Measurements from ENCODE around the gene KCNK2.
"Not testable (repeated sequence)": the region's sequence is repeated elsewhere in the genome, so short reads cannot be mapped to it uniquely, and the experiment has no call there.

KCNK2 gene

DNA sequence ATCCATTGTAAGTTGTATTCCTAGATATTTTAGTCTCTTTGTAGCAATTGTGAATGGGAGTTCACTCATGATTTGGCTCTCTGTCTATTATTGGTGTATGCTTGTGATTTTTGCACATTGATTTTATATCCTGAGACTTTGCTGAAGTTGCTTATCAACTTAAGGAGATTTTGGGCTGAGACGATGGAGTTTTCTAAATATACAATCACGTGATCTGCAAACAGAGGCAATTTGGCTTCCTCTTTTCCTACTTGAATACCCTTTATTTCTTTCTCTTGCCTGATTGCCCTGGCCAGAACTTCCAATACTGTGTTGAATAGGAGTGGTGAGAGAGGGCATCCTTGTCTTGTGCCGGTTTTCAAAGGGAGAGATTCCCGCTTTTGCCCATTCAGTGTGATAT, 80.6 kb downstream of the KCNK2 start:
- DNase-seq: not testable (repeated sequence)

DNA sequence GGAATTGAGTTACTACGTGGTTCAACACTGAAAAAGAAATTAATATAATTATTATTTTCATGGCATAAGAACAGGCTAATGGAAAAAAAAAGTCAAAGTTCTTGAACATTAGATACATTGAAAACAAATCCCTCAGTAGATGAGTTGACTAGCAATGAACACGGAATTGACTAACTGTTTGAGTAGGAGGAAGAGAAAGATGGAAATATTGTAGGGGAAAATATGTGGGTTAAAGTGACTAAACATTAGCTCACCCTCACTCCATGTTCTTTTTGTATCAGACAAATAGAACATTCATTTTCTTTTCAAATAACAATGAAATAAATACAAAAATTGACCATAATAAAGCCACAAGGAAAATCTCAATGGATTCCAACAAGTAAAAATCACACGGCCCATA, 84.3 kb downstream of the KCNK2 start:
- DNase-seq: no peak

DNA sequence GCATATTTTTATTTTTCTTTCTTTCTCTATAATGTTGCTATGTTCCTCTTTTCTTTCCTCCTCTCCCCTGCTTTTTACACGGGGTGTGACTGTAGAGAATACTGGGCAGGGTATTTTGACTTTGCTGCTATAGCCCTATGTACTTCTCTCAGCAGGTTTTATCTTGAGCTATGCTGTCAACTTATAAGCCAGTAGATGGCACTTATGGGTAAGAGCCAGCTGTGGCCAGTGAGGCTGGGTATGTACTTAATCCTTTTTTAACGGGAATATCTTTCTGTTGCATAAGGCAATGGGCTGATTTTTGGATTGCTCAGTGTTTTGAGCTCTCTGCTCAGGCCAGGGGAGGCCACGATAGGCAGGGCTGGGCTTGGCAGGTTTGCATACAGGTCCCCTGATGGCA, 99.0 kb downstream of the KCNK2 start:
- no peak for DNase-seq

DNA sequence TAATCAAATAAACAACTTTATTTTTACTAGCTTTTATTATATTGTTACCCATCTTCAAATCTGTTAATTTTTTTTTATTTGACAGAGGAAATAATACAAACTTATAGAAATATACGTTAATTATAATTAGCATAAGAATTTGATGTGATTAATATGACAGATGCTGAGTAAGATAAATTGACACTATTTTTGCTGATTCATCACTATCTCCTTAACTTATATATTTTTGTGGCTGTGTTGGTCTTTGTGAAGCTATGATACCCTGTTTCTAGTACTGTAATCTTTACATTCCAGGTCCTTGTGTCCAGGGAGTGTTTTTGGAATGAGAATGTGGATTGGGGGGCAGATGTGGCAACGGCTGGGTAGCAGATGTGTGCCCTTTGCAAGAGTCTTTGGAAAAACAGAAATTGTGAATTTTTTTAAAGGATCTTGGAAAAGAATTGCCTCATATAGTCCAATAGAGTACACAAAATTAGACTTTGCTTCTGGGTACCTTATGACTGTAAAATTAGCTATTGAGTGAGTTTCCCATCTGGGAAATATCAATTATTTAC, 102.6 kb downstream of the KCNK2 start:
- DNase-seq: no peak

DNA sequence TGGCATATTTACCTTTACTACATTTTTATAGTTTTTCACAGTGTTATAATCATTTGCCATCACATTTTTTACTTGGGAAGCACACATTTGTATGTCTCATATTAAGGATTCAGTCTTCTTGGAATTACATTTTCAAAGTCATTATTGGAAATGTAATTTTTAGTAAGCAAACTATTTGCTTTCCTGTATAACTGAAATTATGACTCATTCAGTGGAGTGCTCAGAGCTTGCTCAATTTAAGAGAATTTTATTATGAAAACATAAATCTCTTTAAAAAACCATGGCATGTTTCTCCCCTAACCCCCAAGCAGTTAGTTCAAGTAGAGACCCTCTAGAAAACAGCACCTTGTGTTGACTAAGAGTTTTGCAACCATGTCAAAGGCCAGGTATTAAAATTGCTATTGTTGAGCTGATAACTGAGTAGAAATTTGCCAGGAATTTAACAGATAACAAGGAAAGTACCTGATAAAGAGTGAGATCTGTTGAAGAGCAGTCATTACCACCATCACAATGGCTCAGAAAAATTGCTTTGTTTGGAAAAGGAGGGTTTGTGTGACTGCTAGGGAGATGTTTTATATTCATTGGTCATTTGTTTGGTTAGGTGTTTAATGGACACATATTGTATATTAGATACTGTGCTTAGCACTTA, 105.9 kb downstream of the KCNK2 start:
- no peak for DNase-seq

DNA sequence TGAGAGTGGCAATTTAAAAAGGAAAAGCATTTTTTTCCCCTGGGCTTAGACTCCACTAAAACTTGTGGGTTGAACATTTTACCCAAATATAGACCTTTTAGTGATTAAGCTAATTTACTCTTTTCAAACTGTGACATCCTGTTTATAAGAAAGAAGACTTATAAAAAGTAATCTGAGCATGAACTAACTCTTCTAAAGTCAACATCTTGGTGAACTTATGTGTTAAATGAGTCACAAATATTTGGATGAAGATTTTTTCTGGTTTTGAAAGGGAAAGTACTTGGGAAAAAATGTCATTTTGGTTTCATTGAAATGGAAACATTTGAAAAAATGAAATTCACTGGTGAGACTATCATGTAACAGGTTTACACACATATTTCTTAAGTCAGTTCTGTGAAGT, 109.8 kb downstream of the KCNK2 start:
- DNase-seq: no peak

DNA sequence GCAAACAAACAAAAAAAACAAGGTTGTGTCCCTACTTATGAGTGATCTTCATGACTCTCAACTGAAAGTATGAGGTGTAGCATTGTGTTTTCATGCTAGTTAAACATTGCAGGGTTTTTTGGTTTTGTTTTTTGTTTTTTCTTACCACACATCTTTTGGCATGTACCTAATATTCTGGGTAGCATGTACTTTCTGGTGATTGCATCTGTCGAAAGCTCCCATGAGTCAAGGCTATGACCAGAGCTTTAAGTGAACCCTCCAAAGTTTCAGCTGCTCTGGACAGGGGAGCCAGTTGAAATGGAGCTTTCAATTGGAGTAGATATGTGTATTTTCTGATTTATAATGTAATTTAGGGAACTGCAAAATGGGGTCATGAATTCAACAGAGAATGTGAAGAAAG, 115.5 kb downstream of the KCNK2 start:
- DNase-seq: no peak

DNA sequence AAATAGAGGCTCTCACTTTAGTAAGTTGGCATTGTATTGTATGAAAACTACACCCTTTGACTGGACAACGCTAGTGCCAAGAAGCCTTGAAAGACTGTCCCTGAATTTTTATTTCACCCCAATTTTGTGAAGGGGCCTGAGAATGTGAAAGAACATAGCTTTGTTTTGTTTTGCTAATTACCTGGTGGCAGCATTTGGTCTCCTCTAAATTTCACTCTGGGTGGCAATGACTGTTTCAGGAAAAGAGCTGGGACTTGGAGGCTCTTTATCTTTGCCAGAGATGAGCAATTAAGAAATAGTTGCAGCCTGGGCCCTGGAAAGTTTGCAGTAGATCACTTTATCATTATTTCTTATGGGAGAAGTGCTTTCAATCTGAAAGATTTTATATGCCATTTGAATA, 117.6 kb downstream of the KCNK2 start:
- DNase-seq: no peak

DNA sequence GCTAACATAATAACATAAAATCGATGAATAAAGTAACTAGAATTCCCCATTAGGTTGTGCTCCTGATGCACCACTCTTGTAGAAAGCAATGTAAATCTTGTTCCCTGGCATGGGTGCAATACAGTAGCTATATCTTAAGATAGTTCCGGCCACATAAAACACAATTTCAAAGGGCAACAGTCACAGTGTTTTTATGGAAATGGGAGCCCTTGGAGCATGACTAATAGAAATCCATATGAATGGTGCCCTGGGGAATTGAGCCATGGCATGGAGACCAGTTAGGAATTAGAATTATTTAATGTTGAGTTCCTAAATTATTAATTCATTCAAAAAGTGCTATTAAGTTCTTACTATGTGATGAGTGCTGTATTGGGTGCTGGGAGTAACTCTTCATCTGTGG, 118.7 kb downstream of the KCNK2 start:
- DNase-seq: no peak

DNA sequence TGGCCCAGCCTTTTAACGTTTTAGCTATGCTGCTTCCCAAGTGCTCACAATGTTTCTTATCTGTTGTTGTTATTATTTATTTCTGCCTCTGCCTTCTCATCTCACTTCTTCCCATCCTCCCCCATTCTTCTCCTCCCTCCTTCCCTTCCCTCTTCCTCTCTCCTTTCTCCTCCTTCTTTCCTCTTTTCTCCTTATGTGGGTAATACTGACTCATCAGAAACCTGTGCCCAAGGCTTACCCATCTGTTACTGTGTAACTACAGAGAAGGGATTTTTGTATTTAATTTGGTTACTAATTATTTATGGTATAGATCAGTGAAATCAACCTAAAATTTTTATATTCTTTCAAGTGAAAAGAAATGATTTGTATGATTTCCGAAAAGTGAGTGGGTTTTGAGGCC, 120.3 kb downstream of the KCNK2 start:
- DNase-seq: no peak

DNA sequence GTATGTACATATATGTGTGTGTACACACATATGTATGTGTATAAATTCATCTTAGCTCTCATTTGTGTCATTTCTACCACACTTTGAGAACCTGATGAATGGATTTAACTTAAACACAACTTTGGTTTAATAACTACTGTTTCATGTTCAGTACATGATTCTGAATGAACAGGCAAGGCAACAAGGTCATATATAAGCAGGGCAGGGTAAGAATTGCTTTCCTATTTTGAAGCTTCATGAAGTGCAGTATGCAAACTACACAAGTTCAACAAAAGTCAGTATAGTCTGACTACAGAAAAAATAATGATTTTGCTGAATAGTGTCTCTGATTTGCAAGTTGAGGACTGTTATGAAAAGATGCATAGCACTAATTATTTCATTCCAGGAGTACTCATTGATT, 127.6 kb downstream of the KCNK2 start:
- no peak for DNase-seq

DNA sequence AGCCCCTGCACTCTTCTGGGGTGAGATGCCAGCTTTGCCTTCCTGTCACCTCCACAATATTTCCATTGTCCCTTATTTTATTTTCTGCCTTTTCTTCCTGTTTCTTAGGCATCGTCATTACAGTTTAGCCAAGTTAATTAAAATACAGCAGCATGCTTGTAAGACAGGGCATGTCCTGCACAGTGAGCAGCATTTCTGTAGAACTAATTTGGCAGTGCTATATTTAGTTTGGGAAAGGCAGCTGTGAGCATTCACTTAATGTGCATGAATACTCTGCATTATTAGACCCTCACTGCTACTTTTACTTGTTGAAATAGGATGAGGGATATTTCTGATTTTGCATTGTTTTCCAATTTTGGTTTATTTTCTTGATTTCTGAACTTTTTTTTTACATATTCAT, 133.3 kb downstream of the KCNK2 start:
- DNase-seq: no peak

DNA sequence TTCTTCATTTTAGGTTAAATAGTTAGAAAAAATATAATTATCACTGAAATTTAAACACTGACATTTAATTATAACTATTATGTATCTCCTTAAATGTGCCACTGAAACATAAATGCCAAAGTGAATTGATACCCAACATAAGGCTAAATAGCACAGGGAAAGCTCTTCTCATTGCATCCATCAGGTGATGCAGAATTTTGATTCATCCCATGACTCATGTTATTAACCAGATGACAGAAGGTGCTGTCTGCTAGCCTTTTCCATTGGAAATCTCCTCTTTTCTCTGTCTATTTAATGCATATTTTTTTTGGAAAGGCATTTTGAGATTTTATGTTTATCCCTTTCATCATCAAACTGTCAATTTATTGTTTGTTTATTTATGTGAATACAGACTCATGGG, 136.8 kb downstream of the KCNK2 start:
- DNase-seq: no peak

DNA sequence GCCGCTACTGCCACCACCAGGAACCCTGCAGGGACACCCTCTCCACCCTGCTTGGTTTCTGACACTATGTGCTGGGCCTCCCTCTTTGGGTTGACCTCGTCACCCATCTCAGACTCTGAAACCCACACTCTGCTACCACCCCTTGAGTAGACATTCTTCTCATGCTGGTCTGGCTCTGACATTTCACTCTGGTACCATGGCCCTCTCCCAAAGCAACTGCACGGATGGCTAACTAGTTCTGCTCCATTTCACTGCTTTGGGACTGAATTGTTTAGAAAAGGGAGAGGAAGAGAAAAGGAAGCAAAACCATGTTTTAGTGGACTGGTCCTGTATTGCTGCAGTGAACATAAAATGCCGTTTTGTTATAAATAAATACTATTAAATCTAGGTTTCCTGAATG, 137.8 kb downstream of the KCNK2 start:
- no peak for DNase-seq

DNA sequence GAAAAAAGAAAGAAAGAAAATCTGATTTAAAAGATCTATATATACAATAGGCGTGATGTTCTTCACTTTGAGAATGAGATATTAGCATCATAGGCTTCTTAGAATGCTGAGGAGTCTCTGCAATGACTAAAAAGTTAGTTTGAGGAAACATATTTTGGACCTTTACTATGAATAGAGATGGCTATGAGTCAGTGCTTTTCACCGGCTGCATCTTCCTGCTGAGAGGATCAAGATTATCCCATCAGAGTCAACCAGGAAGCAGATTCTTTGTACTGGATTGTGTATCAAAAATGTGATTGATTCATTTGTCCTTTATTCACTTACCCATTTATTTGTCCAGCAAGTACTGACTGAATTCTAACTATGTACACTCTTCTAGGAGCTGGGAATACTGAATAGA, 144.2 kb downstream of the KCNK2 start:
- DNase-seq: no peak

DNA sequence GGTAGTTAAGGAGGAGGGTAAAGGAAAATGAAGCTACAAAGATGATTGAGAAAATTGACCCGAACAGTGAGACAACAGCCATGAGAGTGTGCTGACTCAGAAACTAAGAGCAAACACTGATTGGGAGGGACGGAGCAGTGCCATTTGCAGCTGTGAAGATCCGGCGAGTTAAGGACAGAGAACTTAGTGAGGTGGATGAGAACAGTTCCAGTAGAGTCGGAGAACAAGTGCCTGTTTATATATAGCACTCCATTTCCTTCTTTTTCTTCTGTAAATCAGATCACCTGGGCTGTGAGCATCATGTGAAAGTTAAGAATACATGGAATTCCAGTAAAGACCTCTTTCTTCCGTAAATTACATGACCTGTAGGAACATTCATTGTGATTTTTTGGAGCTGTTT, 145.7 kb downstream of the KCNK2 start:
- no peak for DNase-seq

DNA sequence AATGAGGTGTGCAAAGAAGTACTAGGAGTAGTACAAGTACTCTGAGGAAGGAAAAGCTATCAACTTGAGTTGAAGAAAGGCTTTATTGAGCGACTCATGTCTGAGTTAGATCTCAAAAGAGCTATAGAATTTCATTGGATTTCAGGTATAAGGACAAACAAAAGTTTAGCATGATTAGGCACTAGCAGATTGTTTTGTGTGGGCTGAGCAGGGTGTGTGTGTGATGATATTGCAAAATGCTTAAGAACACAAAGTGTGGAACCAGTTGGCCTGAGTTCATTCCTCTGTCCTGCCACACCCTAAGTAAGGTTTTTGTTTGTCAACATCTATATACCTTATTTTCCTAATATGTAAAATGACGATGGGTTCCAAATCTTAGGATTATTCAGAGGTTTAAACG, 158.9 kb downstream of the KCNK2 start:
- no peak for DNase-seq

DNA sequence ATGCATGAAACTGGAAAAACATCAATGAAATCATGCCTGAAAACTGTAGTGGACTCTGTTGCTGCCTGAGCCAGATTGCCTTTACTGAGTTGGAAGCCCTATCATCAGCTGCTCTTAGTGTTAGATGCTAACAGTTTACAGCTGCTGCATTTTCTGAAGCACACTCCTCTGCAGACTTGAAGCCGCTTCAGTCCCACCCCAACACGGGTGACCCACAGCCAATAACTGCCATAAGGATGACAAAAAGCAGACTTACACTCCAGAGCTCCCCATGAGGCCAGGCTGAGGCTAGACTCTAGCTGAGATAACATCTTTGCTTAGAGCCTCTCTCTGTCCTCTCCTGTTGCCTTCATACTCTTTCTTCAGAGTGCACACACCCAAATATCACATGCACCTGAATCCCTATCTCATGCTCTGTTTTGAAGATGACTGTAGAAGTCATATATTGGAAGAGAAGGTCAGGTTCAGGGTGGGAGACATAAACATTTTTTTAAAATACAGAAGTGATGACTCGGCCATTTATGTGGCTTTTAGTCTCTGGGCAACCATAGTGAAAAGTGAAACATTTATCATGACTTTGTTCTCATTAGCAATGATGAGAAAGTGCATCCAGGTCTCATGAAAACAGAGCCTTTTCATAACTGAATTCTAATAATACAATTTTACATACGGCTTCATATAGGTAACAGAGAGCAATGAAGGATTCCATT, 161.0 kb downstream of the KCNK2 start:
- DNase-seq: no peak

DNA sequence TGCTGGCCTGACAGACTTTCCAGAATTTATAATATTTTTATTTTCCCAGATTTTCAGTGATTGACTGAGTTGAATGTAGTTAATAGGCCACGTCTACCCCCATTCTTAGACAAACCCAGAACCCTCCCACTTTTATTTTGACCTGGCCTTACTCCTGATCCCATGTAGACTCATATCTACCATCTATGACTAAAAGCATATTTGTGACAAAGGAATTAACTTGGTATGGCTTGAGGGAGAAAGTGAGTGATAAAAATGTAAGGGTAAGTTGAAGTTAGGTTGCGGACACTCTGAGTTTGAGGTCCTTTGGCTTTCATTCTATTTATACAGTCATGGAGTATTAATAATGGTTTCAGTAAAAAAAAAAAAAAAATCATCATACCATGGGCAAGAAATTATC, 168.4 kb downstream of the KCNK2 start:
- DNase-seq: no peak

DNA sequence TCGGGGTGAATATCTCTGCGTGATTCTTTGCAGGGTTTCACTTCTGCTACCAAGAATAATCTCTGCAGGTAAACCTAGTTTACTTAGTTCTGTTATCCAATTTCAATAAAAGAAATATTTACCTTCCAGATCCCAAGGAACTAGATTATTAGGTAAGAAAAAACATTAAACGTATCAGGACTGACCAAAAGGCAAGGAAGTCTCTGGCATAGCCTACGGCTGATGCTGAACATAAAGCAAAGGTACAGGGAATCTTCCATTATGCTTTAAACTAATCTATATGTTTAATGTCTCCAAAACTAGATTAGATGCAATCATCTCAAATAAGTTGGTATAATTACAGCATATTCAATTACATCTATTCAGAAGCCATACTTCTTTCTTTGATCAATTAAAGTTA, 168.9 kb downstream of the KCNK2 start:
- DNase-seq: no peak

DNA sequence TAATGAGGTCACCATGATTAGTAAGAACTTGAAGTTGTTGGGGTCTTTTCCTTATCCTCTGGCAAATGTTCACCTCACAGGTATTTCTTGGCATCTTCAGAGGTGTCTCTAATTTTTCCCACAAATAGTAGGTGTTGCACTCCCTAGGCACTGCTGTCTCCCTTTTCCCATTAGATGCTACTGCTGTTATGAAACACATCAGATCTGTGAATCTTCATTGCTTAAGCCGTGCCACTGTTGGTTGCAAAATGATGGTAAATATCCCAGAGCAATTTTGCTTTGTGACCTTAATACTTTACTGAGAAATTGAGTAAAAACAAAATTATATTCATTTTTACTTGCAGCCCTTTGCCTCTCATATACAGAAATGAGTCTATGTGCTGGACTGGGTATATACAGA, 169.6 kb downstream of the KCNK2 start:
- no peak for DNase-seq

DNA sequence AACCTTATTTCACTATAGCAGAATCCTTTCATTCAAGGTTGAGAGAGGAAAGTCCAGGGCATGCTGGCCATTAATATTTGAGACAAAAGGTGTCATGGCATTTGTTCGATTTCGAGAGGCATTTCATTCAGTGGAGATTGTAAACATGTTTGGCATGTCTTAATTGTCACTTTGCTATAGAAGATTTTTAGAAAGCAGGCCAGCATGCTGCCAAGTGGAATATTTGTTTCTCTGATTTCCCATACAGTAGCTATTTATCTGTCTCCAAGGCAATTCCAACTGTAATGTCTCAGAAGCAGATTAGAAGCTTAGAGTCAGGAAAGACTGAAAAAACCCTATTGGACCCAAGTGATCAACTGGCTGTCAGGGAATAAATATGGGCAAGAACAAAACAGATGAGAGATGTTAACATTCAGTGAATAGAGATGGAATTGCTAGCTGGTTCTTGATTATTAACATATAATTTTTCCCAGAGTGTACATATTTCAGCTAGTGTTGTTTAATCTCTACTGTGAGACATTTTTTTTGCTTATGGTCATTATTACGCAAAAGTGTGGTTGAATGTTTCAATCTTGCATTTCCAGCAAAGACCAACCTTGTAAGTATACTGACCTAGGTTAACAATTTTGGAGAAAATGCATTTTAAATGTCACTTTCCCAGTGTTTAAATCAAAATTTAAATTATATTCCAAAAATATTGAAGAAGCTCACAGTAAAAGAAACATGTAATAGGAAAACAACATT, 174.6 kb downstream of the KCNK2 start:
- no peak for DNase-seq

DNA sequence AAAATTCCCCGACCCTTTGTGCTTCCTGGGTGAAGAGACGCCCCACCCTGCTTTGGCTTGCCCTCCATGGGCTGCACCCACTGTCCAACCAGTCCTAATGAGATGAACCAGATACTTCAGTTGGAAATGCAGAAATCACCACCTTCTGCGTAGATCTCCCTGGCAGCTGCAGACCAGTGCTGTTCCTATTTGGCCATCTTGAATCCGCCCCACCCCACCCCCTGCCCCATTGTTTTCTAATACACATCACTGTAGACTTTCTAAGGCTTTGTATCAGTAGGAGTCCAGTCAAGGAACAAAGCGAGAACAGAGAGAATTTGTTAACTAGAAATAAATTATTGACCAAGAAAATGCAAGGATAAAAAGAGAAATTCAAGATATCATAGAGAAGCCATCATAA, 178.2 kb downstream of the KCNK2 start:
- no peak for DNase-seq

DNA sequence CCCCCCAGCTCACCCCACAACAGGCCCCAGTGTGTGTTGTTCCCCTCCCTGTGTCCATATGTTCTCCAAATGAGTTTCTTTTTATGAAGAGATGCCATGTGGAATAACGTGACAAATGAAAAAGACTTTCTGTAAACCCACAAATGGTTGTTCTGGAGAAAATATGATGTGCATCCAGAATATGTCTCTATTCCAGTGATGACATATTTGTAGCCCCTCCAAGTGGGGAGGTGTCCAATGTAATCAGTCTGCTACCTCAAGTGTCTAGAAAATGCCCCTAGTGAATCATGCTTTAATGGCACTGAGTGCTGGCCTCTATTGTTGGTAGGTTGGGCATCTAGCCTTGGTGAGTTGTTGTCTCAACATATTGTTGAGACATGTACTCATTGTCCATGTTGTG, 179.6 kb downstream of the KCNK2 start:
- DNase-seq: no peak
